ENCODE data around the gene GPATCH8.
"Not testable (repeated sequence)": the region's sequence is repeated elsewhere in the genome, so short reads cannot be mapped to it uniquely, and the experiment has no call there.

Gene GPATCH8

GRCh38 chr17:44530896-44531418 lies 27.8 kb upstream of the GPATCH8 start:
- no peak for DNase-seq
- in situ Hi-C loops (cut with MboI; ENCODE audit: low pct_unique_long_range_greater_than_20kb, low sequenced_read_pairs): no loop called here

- in situ Hi-C loops (cut with MboI; ENCODE audit: low pct_unique_long_range_greater_than_20kb, low sequenced_read_pairs): no loop called here
- DNase-seq: no peak
Measured at GRCh38 chr17:44529864-44530263, 26.7 kb upstream of the GPATCH8 start.

GRCh38 chr17:44527954-44528353 lies 24.7 kb upstream of the GPATCH8 start:
- in situ Hi-C loops (cut with MboI; ENCODE audit: low pct_unique_long_range_greater_than_20kb, low sequenced_read_pairs): no loop called here
- no peak for DNase-seq

DNA sequence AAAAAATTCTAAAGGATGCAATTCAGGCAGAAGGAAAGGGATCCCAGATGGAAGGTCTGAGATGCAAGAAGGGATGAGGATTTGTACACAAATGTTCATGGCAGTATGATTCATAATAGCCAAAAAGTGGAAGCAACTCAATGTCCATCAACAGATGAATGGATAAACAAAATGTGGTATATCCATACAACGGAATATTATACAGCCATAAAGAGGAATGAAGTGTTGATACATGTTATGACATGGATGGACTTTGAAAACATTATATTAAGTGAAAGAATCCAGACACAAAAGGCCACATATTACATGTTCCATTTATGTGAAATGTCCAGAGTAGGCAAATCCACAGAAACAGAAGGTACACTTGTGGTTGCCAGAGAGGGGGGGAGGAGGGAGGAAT lies 23.9 kb upstream of the GPATCH8 start:
- in situ Hi-C loops (cut with MboI; ENCODE audit: low pct_unique_long_range_greater_than_20kb, low sequenced_read_pairs): no loop called here
- no peak for DNase-seq

- DNase-seq: no peak
- in situ Hi-C loops (cut with MboI; ENCODE audit: low pct_unique_long_range_greater_than_20kb, low sequenced_read_pairs): no loop called here
Measured at GRCh38 chr17:44523672-44523972, 20.4 kb upstream of the GPATCH8 start.

DNA sequence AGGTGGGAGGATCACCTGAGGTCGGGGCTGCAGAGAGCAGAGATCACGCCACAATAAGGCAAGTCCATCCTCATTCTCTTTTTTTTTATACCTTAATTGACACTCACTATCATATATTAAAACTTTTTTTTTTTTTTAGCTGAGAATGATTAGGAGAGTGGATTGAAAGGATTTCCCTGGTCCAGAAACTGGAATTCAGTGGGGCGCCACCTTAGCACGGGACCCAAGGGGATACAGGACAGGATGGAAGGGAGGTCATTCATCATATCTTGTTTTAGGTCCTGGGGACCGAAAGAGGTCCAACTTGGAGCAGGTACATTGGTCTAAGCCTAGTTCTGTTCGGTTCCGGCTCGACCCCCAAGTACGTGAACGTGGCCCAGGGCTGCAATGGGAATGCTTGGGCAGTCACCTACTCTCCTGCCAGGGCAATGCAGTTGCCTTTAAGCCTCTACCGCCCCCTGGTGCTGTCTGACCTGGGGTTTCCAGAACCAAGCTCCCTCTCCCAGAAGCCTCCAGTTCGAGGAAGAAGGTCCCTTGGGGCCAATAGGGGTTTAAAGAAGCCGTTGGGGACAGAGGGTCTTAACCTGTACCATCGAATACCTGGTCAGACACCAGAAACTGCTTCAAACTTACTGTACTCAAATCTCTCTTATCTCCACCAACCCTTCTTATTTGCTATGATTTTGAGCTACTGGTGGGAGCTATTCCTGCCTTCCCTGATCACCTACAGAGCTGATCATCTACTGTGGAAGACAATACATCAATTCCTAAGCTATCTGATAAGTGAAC lies 19.9 kb upstream of the GPATCH8 start:
- in situ Hi-C loops (cut with MboI; ENCODE audit: low pct_unique_long_range_greater_than_20kb, low sequenced_read_pairs): no loop called here
- peak; percentile 84 for DNase-seq

GRCh38 chr17:44518032-44518431 lies 14.8 kb upstream of the GPATCH8 start:
- no peak for DNase-seq
- in situ Hi-C loops (cut with MboI; ENCODE audit: low pct_unique_long_range_greater_than_20kb, low sequenced_read_pairs): no loop called here

GRCh38 chr17:44511241-44512134 lies 8.3 kb upstream of the GPATCH8 start:
- peak; percentile 48 for DNase-seq
- in situ Hi-C loops (cut with MboI; ENCODE audit: low pct_unique_long_range_greater_than_20kb, low sequenced_read_pairs): not testable (repeated sequence)

GRCh38 chr17:44506939-44507604 lies 3.9 kb upstream of the GPATCH8 start:
- in situ Hi-C loops (cut with MboI; ENCODE audit: low pct_unique_long_range_greater_than_20kb, low sequenced_read_pairs); DNase-seq: not testable (repeated sequence)

DNA sequence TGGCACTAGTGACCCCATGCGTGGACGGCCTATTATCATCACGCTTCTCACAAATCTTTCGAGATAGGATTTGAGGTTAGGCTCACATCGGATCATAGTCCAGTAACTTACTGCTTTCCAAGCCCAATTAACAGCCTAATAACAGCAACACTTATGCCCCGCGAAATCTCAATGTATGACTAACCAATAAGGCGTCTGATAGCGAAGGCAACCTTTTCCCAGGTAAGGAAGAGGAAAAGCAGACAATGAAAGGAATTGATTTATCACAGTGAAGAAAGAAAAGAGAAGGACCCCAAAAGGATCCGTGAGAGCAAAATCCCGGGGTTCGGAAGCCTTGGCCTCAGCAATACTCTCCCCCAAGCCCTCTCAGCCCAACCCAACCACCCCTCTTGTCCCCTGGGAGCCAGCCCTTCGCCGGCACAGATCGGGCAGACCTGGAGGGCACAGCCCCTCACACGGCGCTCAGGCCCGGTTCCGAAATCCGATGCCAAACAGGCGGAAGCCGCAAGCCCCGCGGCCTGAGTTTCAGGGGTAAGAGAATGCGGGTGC lies 534 bp downstream of the GPATCH8 start:
- in situ Hi-C loops (cut with MboI; ENCODE audit: low pct_unique_long_range_greater_than_20kb, low sequenced_read_pairs): no loop called here
- DNase-seq: peak; percentile 19

DNA sequence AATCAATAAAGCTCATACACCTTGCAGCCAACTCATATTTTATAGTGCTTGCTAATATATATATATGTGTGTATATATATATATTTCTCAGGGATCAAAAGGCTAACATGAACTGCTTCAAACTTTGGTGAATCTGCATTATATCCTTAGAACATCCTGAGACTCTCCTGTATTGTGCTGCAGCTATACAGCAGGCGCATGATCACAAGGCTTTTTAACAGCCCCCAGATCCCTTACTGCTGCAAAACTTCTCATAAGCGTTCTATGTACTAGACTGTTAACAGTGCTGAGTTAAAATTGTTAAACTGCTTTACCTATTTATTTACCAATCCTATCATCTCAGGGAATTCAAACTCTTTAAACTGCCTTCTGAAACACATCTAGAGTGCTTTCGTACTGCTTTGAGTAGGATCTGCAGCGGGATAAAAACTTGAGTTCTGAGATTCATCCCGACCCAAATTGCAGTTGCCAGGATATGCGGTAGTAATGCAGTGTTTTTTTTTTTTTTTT lies 1.3 kb downstream of the GPATCH8 start:
- DNase-seq: peak; percentile 33
- in situ Hi-C loops (cut with MboI; ENCODE audit: low pct_unique_long_range_greater_than_20kb, low sequenced_read_pairs): no loop called here

- DNase-seq: no peak
- in situ Hi-C loops (cut with MboI; ENCODE audit: low pct_unique_long_range_greater_than_20kb, low sequenced_read_pairs): no loop called here
Measured at GRCh38 chr17:44499722-44500121, 3.5 kb downstream of the GPATCH8 start.

DNA sequence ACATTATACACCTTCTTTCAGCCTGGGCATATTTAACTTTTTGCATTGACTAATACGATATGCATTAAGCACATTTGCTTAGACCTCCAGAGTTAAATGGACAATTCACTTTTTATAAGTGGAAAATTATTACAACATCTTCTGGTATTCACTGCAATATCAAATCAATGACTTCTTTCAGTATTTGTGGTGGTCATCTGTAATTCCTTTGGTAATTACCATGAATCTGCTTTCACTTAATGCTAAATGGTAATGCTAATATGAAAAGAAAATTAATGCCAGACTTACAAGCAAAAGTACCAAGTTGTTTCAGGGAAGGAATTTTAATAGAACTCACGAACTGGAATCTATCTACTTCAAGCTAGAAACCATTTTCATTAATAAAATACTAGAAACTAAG lies 6.4 kb downstream of the GPATCH8 start:
- no peak for DNase-seq

DNA sequence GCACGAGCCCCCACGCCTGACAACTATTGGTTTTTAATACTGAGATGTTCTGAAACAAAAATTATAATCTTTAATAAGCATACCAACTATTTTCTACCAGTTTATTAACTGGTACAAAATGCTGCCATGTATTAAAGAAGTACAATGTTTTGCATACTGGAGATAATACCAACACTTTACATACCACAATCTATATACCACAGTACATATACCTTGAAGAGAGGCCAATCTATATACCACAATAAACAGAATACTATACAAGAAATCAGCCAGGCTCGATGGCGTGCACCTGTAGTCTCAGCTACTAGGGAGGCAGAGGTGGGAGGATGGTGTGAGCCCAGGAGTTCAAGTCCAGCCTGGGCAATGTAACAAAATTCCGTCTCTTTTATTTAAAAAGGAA lies 9.9 kb downstream of the GPATCH8 start:
- in situ Hi-C loops (cut with MboI; ENCODE audit: low pct_unique_long_range_greater_than_20kb, low sequenced_read_pairs): no loop called here
- no peak for DNase-seq

More for the DNA sequence above, 6.4 kb downstream of the GPATCH8 start:
- in situ Hi-C loops (cut with MboI; ENCODE audit: low pct_unique_long_range_greater_than_20kb, low sequenced_read_pairs): no loop called here

GRCh38 chr17:44492706-44493272 lies 10.4 kb downstream of the GPATCH8 start:
- in situ Hi-C loops (cut with MboI; ENCODE audit: low pct_unique_long_range_greater_than_20kb, low sequenced_read_pairs): no loop called here
- DNase-seq: no peak

GRCh38 chr17:44489581-44489980 lies 13.6 kb downstream of the GPATCH8 start:
- in situ Hi-C loops (cut with MboI; ENCODE audit: low pct_unique_long_range_greater_than_20kb, low sequenced_read_pairs): no loop called here
- no peak for DNase-seq

GRCh38 chr17:44487170-44487569 lies 16.0 kb downstream of the GPATCH8 start:
- in situ Hi-C loops (cut with MboI; ENCODE audit: low pct_unique_long_range_greater_than_20kb, low sequenced_read_pairs): no loop called here
- no peak for DNase-seq

DNA sequence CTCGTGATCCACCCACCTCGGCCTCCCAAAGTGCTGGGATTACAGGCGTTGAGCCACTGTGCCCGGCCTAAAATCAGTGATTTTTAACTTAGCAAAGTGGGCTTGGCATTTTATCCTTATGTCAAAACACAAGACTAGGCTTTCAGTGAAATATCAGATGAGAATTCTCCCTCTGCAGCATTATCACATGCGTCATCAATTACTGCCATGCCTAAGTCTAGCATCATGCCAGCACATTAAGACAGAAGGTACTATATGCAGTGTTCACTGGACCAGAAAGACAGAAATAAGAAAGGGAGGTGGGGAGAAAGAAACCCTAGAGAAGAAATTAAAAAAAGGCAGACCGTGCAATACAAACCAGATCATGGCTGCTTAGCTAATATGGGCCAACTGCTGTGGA lies 29.8 kb downstream of the GPATCH8 start:
- no peak for DNase-seq
- in situ Hi-C loops (cut with MboI; ENCODE audit: low pct_unique_long_range_greater_than_20kb, low sequenced_read_pairs): no loop called here

- no peak for DNase-seq
- in situ Hi-C loops (cut with MboI; ENCODE audit: low pct_unique_long_range_greater_than_20kb, low sequenced_read_pairs): no loop called here
Measured at GRCh38 chr17:44469676-44470075, 33.5 kb downstream of the GPATCH8 start.
